ENCODE measurements around the gene ABCA12. TPM values are rescaled to one million over a fixed set of nuclear protein-coding genes. Genes with fewer than 3 reads are reported as not detected.

Gene ABCA12
- total and polyA plus RNA-seq, 2 of the 8 experiments (the other 6 are each of a cell fraction or from before 2014, with no cell fraction given), result not detected

GRCh38 chr2:214995926-214996670, 142.3 kb downstream of the ABCA12 start:
- H4K5ac ChIP-seq (ENCODE audit: insufficient read length, low read depth, low read length), result no peak overlapping the region
- no peak overlapping the region for H2BK20ac ChIP-seq (ENCODE audit: low read length)
- H4K91ac ChIP-seq (replicated peaks; ENCODE audit: insufficient read length, low read length), result no peak overlapping the region
- WGBS, 2 experiments (ENCODE audit: extremely low coverage in 1 of 2, insufficient coverage in 1 of 2, insufficient read length in 1 of 2, insufficient replicate concordance in 2 of 2, low coverage in 1 of 2, low lambda C conversion rate in 2 of 2, missing lambda C conversion rate in 1 of 2), result 89% methylated on average over 4 of the region's 4 CpGs; no CpG with 5 or more reads in 1 of the 2 experiments
- H4K20me1 ChIP-seq (replicated peaks in 1 of 2; ENCODE audit: control insufficient read depth in 1 of 2, insufficient read depth in 2 of 2, low read length in 2 of 2), result no peaks in the 10 kb centered on the region
- no peak overlapping the region for H3K18ac ChIP-seq (ENCODE audit: extremely low read depth, low read length)
- H3K4ac ChIP-seq (replicated peaks; ENCODE audit: insufficient read length, low read depth, low read length), result no peak overlapping the region
- H2AK5ac ChIP-seq (ENCODE audit: low read depth, low read length), result no peak overlapping the region
- H3K23me2 ChIP-seq (ENCODE audit: low read depth, low read length), result no peaks in the 10 kb centered on the region
- FAIRE-seq (no peak), DNase-seq (ENCODE audit: low read depth in 1 of 2, low spot score in 2 of 2) (no peak)
- no peak overlapping the region for H2BK120ac ChIP-seq (replicated peaks; ENCODE audit: low read depth, low read length)
- H3K27me3 ChIP-seq (replicated peaks in 1 of 4; ENCODE audit: control insufficient read depth in 3 of 4, extremely low read depth in 1 of 4, insufficient read depth in 3 of 4, low read length in 3 of 4), result no peaks in the 10 kb centered on the region
- no peak for TF ChIP-seq MAFK (IDR thresholded peaks at IDR 0.05; ENCODE audit: low read depth, low read length)
- no peak for TF ChIP-seq USF2 (IDR thresholded peaks at IDR 0.05; ENCODE audit: low read length)
- no peak for TF ChIP-seq POLR2A (IDR thresholded peaks at IDR 0.05; ENCODE audit: control extremely low read depth in 1 of 2, low read depth in 2 of 2, low read length in 2 of 2)
- no peak for TF ChIP-seq FOSL1 (IDR thresholded peaks at IDR 0.05; ENCODE audit: insufficient read depth, low read depth, low read length)
- TF ChIP-seq BRCA1 (IDR thresholded peaks at IDR 0.05; ENCODE audit: low read depth, low read length), result no peak
- POLR2A ChIA-PET (ENCODE audit: partially characterized antibody), result no interaction called here
- CTCF ChIA-PET (ENCODE audit: partially characterized antibody), result no interaction called here
- no peak overlapping the region for H3K4me3 ChIP-seq (ENCODE audit: extremely low read depth in 1 of 4, insufficient read depth in 2 of 4, low read depth in 3 of 4, low read length in 4 of 4)
- H3K9me3 ChIP-seq (ENCODE audit: insufficient read depth in 2 of 2, low read depth in 1 of 2, low read length in 1 of 2), result no peaks in the 10 kb centered on the region
- H2AFZ ChIP-seq (ENCODE audit: low read length), result no peak overlapping the region
- no peaks in the 10 kb centered on the region for H3K36me3 ChIP-seq (ENCODE audit: control insufficient read depth in 2 of 4, insufficient read depth in 4 of 4, low read length in 3 of 4)
- H3K4me1 ChIP-seq (replicated peaks in 1 of 4; ENCODE audit: control insufficient read depth in 3 of 4, insufficient read depth in 4 of 4, low read length in 3 of 4), result no peaks in the 10 kb centered on the region
- no peak overlapping the region for H3K23ac ChIP-seq (ENCODE audit: insufficient read length)
- no peaks in the 10 kb centered on the region for H3K79me1 ChIP-seq (ENCODE audit: low read depth, low read length)
- H3K14ac ChIP-seq (ENCODE audit: insufficient read length), result no peak overlapping the region
- H2BK12ac ChIP-seq (ENCODE audit: low read depth, low read length), result no peak overlapping the region
- H3K4me2 ChIP-seq (ENCODE audit: insufficient read depth in 1 of 2, low read depth in 2 of 2, low read length in 2 of 2), result no peak overlapping the region
- no peak overlapping the region for H3K56ac ChIP-seq (replicated peaks; ENCODE audit: insufficient read length, low read depth, low read length)
- H3K27ac ChIP-seq (ENCODE audit: low read depth, low read length), result no peak overlapping the region
- no peaks in the 10 kb centered on the region for H3K79me2 ChIP-seq (ENCODE audit: control insufficient read depth in 1 of 2, insufficient read depth in 2 of 2, low read length in 2 of 2)
- H2BK15ac ChIP-seq (ENCODE audit: low read length), result no peak overlapping the region
- no peak overlapping the region for H3K9ac ChIP-seq (replicated peaks in 1 of 4; ENCODE audit: extremely low read depth in 1 of 4, low read depth in 3 of 4, low read length in 3 of 4)
- H4K8ac ChIP-seq (ENCODE audit: extremely low read depth, insufficient read depth, low read length), result no peak overlapping the region
- no peak overlapping the region for H2BK5ac ChIP-seq (ENCODE audit: low read depth, low read length)
